HepG2 (cell line): ENCODE results near the gene CERT1. TPM values are rescaled to one million over a fixed set of nuclear protein-coding genes. Genes with fewer than 3 reads are reported as not detected.

ENCODE experiments used
- DMAP1 ChIP-seq: IDR thresholded peaks from 2 replicates; pipeline ENCODE4 v1.6.1; 2016
- ELF4 ChIP-seq: sonication (generic); formaldehyde crosslinking; IDR thresholded peaks from 2 replicates; pipeline ENCODE4 v1.5.0; 2020; ENCODE audit warnings: missing genetic modification reagents, mild to moderate bottlenecking, moderate library complexity, borderline replicate concordance
- ETV5 ChIP-seq: IDR thresholded peaks from 2 replicates; pipeline ENCODE4 v1.6.1; 2018; ENCODE audit warnings: missing biosample characterization, missing genetic modification reagents, inconsistent platforms, borderline replicate concordance
- HES4 ChIP-seq: sonication (generic); formaldehyde crosslinking; IDR thresholded peaks from 2 replicates; pipeline ENCODE4 v1.9.0; 2021; ENCODE audit warnings: mild to moderate bottlenecking, missing genetic modification reagents, borderline replicate concordance
- HNRNPL ChIP-seq: fragments of 200-400 bp; formaldehyde crosslinking; IDR thresholded peaks from 2 replicates; pipeline ENCODE4 v1.6.1; 2017; ENCODE audit warnings: mild to moderate bottlenecking, low read depth, low read length
- KAT8 ChIP-seq: IDR thresholded peaks from 2 replicates; pipeline ENCODE4 v1.6.1; 2016; ENCODE audit warnings: missing genetic modification reagents, missing compliant biosample characterization
- NR2F6 ChIP-seq, 2 experiments: IDR thresholded peaks; 2 replicates each; pipeline ENCODE4 v1.6.1; 2016; ENCODE audit warnings: antibody characterized with exemption in 1 of 2, mild to moderate bottlenecking in 1 of 2
- PHF20 ChIP-seq: sonication (generic); formaldehyde crosslinking; IDR thresholded peaks from 2 replicates; pipeline ENCODE4 v1.5.0; 2020; ENCODE audit warnings: mild to moderate bottlenecking, missing genetic modification reagents
- POLR2AphosphoS5 ChIP-seq: IDR thresholded peaks from 2 replicates; pipeline ENCODE4 v1.6.1; 2012; ENCODE audit warnings: low read depth, low read length
- RFX5 ChIP-seq: IDR thresholded peaks from 2 replicates; pipeline ENCODE4 v1.6.1; 2011; ENCODE audit warnings: low read depth, low read length, improper control_type of control experiment
- TOPORS ChIP-seq: sonication (generic); formaldehyde crosslinking; IDR thresholded peaks from 2 replicates; pipeline ENCODE4 v1.8.0; 2023; ENCODE audit warnings: mild to moderate bottlenecking, missing genetic modification reagents
- ZNF253 ChIP-seq: sonication (generic); formaldehyde crosslinking; IDR thresholded peaks from 2 replicates; pipeline ENCODE4 v1.8.0; 2022; ENCODE audit warnings: mild to moderate bottlenecking, missing genetic modification reagents, borderline replicate concordance
- ZNF256 ChIP-seq: sonication (generic); formaldehyde crosslinking; conservative IDR thresholded peaks from 2 replicates; pipeline ENCODE4 v1.4.0; 2020; ENCODE audit warnings: missing genetic modification reagents
- ZNF333 ChIP-seq: sonication (generic); formaldehyde crosslinking; IDR thresholded peaks from 2 replicates; pipeline ENCODE4 v1.4.0; 2020; ENCODE audit warnings: mild to moderate bottlenecking, missing genetic modification reagents, borderline replicate concordance
- ZNF350 ChIP-seq: sonication (generic); formaldehyde crosslinking; IDR thresholded peaks from 2 replicates; pipeline ENCODE4 v1.4.0; 2020; ENCODE audit warnings: mild to moderate bottlenecking, low read depth, missing genetic modification reagents, borderline replicate concordance
- ZNF354B ChIP-seq: sonication (generic); formaldehyde crosslinking; IDR thresholded peaks from 2 replicates; pipeline ENCODE4 v1.8.0; 2022; ENCODE audit warnings: mild to moderate bottlenecking, missing genetic modification reagents
- ZNF768 ChIP-seq: sonication (generic); formaldehyde crosslinking; IDR thresholded peaks from 2 replicates; pipeline ENCODE4 v1.4.0; 2020; ENCODE audit warnings: missing genetic modification reagents
- ZSCAN25 ChIP-seq: sonication (generic); formaldehyde crosslinking; IDR thresholded peaks from 2 replicates; pipeline ENCODE4 v1.8.0; 2022; ENCODE audit warnings: mild to moderate bottlenecking, missing genetic modification reagents
- polyA plus RNA-seq, 8 experiments: library from polyadenylated mRNA; depleted of rRNA in 3 of 8; stranded (reverse) in 7 of 8; unstranded in 1 of 8; fragments of >200 nt; fragmentation: Illumina TruSeq in 4 of 8; extraction: Trizol in 4 of 8; gene quantifications; 2 replicates each; pipeline versions ENCODE4 v1.2.1 to v1.2.3, GENCODE V29; 2011 to 2016; ENCODE audit warnings: low read depth in 4 of 8, missing spikeins in 1 of 8, mixed read lengths in 1 of 8; ENCODE audit not compliant: insufficient read depth in 1 of 8
- total RNA-seq, 5 experiments: library from RNA; depleted of rRNA; stranded (reverse); fragments of >200 nt; fragmentation: Illumina TruSeq; extraction: Trizol; gene quantifications; 2 replicates each; pipeline ENCODE4 v1.2.3, GENCODE V29; 2016; ENCODE audit warnings: low read depth in 1 of 5
- TF ChIP-seq, protein P1 (sequence below): sonication (generic); formaldehyde crosslinking; IDR thresholded peaks from 2 replicates; pipeline ENCODE4 v1.8.0; 2022; ENCODE audit warnings: missing genetic modification reagents, low read depth, mild to moderate bottlenecking, borderline replicate concordance
- TF ChIP-seq, protein P2 (sequence below): sonication (generic); formaldehyde crosslinking; IDR thresholded peaks from 2 replicates; pipeline ENCODE4 v1.5.0; 2020; ENCODE audit warnings: missing genetic modification reagents
- TF ChIP-seq, protein P3 (sequence below): sonication (generic); formaldehyde crosslinking; IDR thresholded peaks from 2 replicates; pipeline ENCODE4 v1.8.1; 2023; ENCODE audit warnings: missing genetic modification reagents, mild to moderate bottlenecking, borderline replicate concordance
- TF ChIP-seq, protein P4 (sequence below): sonication (generic); formaldehyde crosslinking; IDR thresholded peaks from 2 replicates; pipeline ENCODE4 v1.8.0; 2022; ENCODE audit warnings: mild to moderate bottlenecking, missing genetic modification reagents; ENCODE audit not compliant: insufficient replicate concordance
- TF ChIP-seq, protein P5 (sequence below): sonication (generic); IDR thresholded peaks from 2 replicates; pipeline ENCODE4 v1.6.1; 2016; ENCODE audit warnings: low read depth, borderline replicate concordance
- TF ChIP-seq, protein P6 (sequence below): sonication (generic); formaldehyde crosslinking; IDR thresholded peaks from 2 replicates; pipeline ENCODE4 v1.8.1; 2023; ENCODE audit warnings: mild to moderate bottlenecking, missing genetic modification reagents

CERT1 gene
- total and polyA plus RNA-seq, 2 of the 13 experiments (the other 11 are each of a cell fraction or from before 2014, with no cell fraction given): 8.2 to 12.7 TPM

DNA sequence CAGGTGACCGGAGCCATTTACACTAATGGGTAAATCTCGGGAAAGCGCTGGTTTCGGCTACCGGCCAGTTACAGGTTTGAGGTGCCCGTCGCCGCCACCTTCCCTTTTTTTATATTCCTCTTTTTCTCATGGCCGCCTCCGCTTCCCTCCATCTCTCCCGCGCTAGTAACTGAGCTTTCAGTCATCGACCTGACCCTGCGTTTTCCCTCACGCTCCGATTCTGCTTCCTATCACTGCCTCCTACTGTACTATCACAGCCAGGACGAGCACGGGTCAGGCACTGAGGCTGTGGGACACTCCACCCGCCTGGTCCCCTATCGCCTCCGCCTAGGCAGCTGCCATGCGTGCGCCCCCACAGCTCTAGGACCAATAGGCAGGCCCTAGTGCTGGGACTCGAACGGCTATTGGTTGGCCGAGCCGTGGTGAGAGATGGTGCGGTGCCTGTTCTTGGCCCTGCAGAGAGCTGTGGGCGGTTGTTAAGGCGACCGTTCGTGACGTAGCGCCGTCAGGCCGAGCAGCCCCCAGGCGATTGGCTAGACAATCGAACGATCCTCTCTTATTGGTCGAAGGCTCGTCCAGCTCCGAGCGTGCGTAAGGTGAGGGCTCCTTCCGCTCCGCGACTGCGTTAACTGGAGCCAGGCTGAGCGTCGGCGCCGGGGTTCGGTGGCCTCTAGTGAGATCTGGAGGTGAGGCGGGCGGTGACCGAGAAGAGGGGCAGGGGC lies 174.7 kb downstream of the CERT1 start, which contains the start of gene HMGCR (continued):
- TF ChIP-seq, protein P1, sequence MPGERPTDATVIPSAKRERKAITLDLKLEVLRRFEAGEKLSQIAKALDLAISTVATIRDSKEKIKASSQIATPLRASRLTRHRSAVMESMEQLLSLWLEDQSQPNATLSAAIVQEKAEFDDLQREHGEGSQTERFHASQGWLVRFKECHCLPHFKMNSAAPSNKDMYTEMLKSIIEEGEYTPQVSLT (CRISPR knock-in tag): no peak
- TF ChIP-seq TOPORS (peak; percentile 83), ELF4 (CRISPR knock-in tag) (no peak), ZSCAN25 (CRISPR knock-in tag) (peak; percentile 31; the same call in 1 of the 2 replicates), ZNF354B (no peak), ZNF253 (no peak), RFX5 (peak; percentile 92), NR2F6 (IDR thresholded peaks at IDR 0.05) (no peak), NR2F6 (CRISPR knock-in tag; IDR thresholded peaks at IDR 0.05) (peak; percentile 64; the same call in 1 of the 2 replicates), ZNF256 (no peak), ETV5 (CRISPR knock-in tag) (peak; percentile 47), DMAP1 (CRISPR knock-in tag) (peak; percentile 79; the same call in 1 of the 2 replicates), KAT8 (CRISPR knock-in tag) (peak; percentile 26; the same call in 1 of the 2 replicates), POLR2AphosphoS5 (peak; percentile 96), PHF20 (CRISPR knock-in tag) (peak; percentile 46; the same call in 1 of the 2 replicates), ZNF333 (CRISPR knock-in tag) (no peak), ZNF350 (peak; percentile 87; the same call in 1 of the 2 replicates), HES4 (CRISPR knock-in tag) (peak; percentile 87; the same call in 1 of the 2 replicates), HNRNPL (0 out of 2 replicates have a peak, but pooled peaks have one; percentile 37), ZNF768 (CRISPR knock-in tag) (peak; percentile 30; the same call in 1 of the 2 replicates)
- TF ChIP-seq, protein P2, sequence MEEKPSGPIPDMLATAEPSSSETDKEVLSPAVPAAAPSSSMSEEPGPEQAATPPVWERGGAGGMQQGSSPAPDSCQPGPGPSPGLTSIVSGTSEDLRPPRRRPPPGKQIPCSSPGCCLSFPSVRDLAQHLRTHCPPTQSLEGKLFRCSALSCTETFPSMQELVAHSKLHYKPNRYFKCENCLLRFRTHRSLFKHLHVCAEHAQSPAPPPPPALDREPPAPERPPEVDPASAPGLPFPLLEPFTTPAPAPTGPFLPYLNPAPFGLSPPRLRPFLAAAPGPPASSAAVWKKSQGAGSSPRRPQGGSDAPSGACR (CRISPR knock-in tag): no peak
- TF ChIP-seq, protein P3, sequence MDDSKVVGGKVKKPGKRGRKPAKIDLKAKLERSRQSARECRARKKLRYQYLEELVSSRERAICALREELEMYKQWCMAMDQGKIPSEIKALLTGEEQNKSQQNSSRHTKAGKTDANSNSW (CRISPR knock-in tag): no peak
- TF ChIP-seq, protein P4, sequence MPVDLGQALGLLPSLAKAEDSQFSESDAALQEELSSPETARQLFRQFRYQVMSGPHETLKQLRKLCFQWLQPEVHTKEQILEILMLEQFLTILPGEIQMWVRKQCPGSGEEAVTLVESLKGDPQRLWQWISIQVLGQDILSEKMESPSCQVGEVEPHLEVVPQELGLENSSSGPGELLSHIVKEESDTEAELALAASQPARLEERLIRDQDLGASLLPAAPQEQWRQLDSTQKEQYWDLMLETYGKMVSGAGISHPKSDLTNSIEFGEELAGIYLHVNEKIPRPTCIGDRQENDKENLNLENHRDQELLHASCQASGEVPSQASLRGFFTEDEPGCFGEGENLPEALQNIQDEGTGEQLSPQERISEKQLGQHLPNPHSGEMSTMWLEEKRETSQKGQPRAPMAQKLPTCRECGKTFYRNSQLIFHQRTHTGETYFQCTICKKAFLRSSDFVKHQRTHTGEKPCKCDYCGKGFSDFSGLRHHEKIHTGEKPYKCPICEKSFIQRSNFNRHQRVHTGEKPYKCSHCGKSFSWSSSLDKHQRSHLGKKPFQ (CRISPR knock-in tag): no peak
- TF ChIP-seq, protein P5, sequence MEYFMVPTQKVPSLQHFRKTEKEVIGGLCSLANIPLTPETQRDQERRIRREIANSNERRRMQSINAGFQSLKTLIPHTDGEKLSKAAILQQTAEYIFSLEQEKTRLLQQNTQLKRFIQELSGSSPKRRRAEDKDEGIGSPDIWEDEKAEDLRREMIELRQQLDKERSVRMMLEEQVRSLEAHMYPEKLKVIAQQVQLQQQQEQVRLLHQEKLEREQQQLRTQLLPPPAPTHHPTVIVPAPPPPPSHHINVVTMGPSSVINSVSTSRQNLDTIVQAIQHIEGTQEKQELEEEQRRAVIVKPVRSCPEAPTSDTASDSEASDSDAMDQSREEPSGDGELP: peak; percentile 46; the same call in 1 of the 2 replicates
- TF ChIP-seq, protein P6, sequence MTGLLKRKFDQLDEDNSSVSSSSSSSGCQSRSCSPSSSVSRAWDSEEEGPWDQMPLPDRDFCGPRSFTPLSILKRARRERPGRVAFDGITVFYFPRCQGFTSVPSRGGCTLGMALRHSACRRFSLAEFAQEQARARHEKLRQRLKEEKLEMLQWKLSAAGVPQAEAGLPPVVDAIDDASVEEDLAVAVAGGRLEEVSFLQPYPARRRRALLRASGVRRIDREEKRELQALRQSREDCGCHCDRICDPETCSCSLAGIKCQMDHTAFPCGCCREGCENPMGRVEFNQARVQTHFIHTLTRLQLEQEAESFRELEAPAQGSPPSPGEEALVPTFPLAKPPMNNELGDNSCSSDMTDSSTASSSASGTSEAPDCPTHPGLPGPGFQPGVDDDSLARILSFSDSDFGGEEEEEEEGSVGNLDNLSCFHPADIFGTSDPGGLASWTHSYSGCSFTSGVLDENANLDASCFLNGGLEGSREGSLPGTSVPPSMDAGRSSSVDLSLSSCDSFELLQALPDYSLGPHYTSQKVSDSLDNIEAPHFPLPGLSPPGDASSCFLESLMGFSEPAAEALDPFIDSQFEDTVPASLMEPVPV (CRISPR knock-in tag): peak; percentile 75; the same call in 1 of the 2 replicates
